ENCODE measurements around the gene PRM1. TPM values are rescaled to one million over a fixed set of nuclear protein-coding genes. Genes with fewer than 3 reads are reported as not detected.

Gene PRM1
- total RNA-seq, 4 donors from 2014 or later, result not detected

DNA sequence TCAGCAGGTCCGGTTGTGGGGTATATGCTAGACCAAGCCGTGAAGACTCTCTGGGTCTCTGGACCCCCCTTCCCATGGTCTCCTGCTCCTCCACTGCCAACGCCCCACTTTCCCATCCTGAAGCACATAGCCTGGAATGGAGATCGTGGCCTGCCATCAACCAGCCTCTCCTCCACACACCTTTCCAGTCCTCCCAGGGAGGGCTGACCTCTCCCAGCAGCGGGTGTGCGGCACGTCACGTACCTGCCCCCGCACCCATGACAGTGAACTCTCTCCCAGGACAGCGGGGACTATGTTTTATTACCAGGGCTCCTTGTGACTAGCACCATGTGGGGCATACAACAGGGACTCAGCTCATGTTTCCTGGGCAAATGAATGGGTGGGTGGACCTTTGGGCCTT is 9.5 kb downstream of the PRM1 start:
- 100% methylated on average over 10 of the region's 10 CpGs for WGBS
- no peaks in the 10 kb centered on the region for H3K9me3 ChIP-seq
- no peaks in the 10 kb centered on the region for H3K27me3 ChIP-seq
- TF ChIP-seq, protein P1, sequence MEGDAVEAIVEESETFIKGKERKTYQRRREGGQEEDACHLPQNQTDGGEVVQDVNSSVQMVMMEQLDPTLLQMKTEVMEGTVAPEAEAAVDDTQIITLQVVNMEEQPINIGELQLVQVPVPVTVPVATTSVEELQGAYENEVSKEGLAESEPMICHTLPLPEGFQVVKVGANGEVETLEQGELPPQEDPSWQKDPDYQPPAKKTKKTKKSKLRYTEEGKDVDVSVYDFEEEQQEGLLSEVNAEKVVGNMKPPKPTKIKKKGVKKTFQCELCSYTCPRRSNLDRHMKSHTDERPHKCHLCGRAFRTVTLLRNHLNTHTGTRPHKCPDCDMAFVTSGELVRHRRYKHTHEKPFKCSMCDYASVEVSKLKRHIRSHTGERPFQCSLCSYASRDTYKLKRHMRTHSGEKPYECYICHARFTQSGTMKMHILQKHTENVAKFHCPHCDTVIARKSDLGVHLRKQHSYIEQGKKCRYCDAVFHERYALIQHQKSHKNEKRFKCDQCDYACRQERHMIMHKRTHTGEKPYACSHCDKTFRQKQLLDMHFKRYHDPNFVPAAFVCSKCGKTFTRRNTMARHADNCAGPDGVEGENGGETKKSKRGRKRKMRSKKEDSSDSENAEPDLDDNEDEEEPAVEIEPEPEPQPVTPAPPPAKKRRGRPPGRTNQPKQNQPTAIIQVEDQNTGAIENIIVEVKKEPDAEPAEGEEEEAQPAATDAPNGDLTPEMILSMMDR (IDR thresholded peaks at IDR 0.05), result no peak
- no peak for TF ChIP-seq POLR2A (IDR thresholded peaks at IDR 0.05)
- no peak for TF ChIP-seq EP300 (IDR thresholded peaks at IDR 0.05)
- no peak for TF ChIP-seq POLR2AphosphoS5 (IDR thresholded peaks at IDR 0.05)
- peaks cover 8% of the 10 kb centered on the region for H3K4me1 ChIP-seq
- H3K4me3 ChIP-seq, result no peak overlapping the region
- no peak overlapping the region for H3K27ac ChIP-seq
- H3K36me3 ChIP-seq, result no peaks in the 10 kb centered on the region
- no peak for DNase-seq (ENCODE audit: low spot score in 2 of 2)

DNA sequence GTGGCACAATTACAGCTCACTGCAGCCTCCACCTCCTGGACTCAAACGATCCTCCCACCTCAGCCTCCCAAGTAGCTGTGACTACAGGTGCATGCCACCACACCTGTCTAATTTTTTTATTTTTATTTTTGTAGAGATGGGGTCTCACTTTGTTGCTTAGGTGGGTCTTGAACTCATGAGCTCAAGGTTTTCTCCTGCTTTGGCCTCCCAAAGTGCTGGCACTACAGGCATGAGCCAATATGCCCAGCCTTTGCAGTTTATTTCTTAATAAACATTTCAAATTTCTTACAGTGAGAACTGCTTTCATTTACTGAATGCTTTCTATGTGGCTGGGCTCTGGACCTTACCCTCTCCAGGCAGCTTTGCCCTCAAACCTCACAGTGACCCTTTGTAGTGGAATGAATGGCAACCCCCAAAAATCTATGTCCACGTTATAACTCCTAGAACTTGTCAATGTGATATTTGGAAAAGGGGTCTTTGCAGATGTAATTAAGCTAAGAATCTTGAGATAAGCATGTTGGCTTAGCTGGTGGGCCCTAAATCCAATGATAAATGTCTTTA is 10.4 kb downstream of the PRM1 start:
- Histone ChIP-seq H3K4me3 (no peak overlapping the region), H3K36me3 (no peaks in the 10 kb centered on the region), H3K9me3 (no peaks in the 10 kb centered on the region), H3K27me3 (no peaks in the 10 kb centered on the region), H3K4me1 (peaks cover 8% of the 10 kb centered on the region), H3K27ac (no peak overlapping the region)
- WGBS, result 94% methylated on average over 2 of the region's 2 CpGs
- DNase-seq (ENCODE audit: low spot score in 2 of 2), result no peak
- TF ChIP-seq POLR2AphosphoS5 (IDR thresholded peaks at IDR 0.05), result no peak
- no peak for TF ChIP-seq EP300 (IDR thresholded peaks at IDR 0.05)
- TF ChIP-seq POLR2A (IDR thresholded peaks at IDR 0.05), result no peak
- TF ChIP-seq, protein P1 (IDR thresholded peaks at IDR 0.05), result no peak

DNA sequence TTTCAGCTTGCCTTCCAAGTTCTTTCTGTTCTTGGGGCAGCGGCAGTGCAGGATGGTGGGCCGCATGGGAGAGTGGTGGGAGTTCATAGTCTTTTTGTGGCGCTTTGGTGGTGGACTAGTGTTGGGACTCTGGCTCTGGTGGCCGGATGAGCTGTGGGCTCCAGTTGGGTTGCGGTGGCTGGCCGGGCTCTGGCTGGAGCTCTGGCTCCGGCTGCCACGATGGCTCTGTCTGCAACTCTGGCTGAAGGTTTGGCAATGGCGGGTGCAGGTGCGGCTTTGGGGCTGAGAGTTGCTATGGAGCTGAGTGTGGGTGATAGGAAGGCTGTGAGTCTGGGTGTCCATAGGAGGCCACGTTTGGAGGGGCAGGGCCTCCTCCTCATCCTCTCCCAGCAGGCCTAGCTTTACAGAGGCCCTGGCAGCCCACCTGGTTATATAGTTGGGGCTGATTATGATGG is 12.2 kb downstream of the PRM1 start, which contains the start of gene TNP2:
Gene TNP2, minus strand, starts transcription at position 405 of the 455 bp plus-strand sequence. Its CDS starts 63 bp downstream, at position 342.
- no peak for DNase-seq (ENCODE audit: low spot score in 2 of 2)
- no peak within 1 kb of the TSS for H3K27ac ChIP-seq
- WGBS, result 92% methylated on average over 11 of the region's 11 CpGs
- no peaks in the 10 kb centered on the region for H3K9me3 ChIP-seq
- TF ChIP-seq EP300 (IDR thresholded peaks at IDR 0.05) (no peak), POLR2A (IDR thresholded peaks at IDR 0.05) (no peak), POLR2AphosphoS5 (IDR thresholded peaks at IDR 0.05) (no peak)
- TF ChIP-seq, protein P1 (IDR thresholded peaks at IDR 0.05), result no peak
- H3K36me3 ChIP-seq, result no peaks in the 10 kb centered on the region
- peaks cover 8% of the 10 kb centered on the region for H3K4me1 ChIP-seq
- H3K27me3 ChIP-seq, result no peaks in the 10 kb centered on the region
- no peak within 1 kb of the TSS for H3K4me3 ChIP-seq

DNA sequence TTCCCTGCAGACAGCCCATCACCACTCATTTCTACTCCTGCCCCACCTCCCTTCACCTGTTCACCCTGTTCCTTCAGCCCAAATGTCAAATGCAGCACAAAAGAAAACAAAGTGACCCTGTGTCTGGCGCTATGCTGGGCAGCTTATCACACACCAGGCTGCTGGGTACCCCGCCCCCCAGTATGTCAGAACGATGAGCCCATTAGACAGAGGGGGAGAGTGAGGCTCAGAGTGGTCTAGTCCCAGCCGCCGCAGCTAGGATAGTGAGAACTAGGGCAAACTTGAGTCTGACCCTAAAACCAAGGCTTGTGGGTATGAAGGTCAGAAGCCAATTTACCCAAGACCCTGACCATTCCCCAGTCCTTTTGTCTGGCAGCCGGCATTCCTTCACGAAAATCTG is 16.0 kb downstream of the PRM1 start:
- TF ChIP-seq POLR2A (IDR thresholded peaks at IDR 0.05), result no peak
- Histone ChIP-seq H3K27ac (no peak overlapping the region), H3K4me1 (no peaks in the 10 kb centered on the region), H3K9me3 (no peaks in the 10 kb centered on the region), H3K36me3 (no peaks in the 10 kb centered on the region), H3K27me3 (no peaks in the 10 kb centered on the region), H3K4me3 (no peak overlapping the region)
- 94% methylated on average over 7 of the region's 7 CpGs for WGBS
- no peak for DNase-seq (ENCODE audit: low spot score in 2 of 2)

DNA sequence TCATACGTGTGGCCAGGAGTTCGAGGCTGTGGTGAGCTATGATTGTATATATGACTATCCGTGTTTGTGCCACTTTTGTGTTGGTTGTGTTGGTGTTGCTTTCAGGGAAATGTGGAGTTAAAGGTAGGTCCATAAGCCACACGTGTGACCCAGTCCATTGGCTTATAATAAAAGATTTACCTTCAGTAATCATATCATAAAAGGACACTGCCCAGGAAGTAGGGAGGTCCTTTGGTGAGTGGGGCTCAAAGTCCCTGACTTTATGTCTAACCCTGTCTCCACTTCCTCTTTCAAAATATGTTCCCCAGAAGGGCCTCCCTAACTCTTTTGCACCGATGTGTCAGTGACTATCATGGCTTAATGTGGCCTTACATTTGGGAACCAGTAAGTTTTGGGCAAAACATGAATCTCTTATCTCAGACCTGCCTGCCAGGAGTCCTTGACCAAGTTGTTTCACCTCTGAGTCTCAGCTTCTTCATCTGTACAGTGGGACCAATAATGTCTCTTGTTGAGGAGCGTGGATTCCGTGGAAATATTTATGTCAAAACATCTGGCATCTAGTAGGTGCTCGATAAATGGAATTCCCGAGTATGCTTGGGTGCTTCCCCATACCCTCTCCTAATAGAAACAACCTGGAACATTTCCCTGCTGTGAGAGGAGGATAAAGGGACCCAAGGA is 16.8 kb downstream of the PRM1 start:
- H3K4me3 ChIP-seq, result no peak overlapping the region
- no peak for TF ChIP-seq POLR2AphosphoS5 (IDR thresholded peaks at IDR 0.05)
- TF ChIP-seq, protein P1 (IDR thresholded peaks at IDR 0.05), result no peak
- no peak for TF ChIP-seq EP300 (IDR thresholded peaks at IDR 0.05)
- TF ChIP-seq POLR2A (IDR thresholded peaks at IDR 0.05), result no peak
- WGBS, result 82% methylated on average over 9 of the region's 9 CpGs

More for the DNA sequence above, 16.8 kb downstream of the PRM1 start:
- H3K4me1 ChIP-seq, result peaks cover 4% of the 10 kb centered on the region
- H3K9me3 ChIP-seq, result no peaks in the 10 kb centered on the region
- no peak overlapping the region for H3K27ac ChIP-seq
- no peaks in the 10 kb centered on the region for H3K27me3 ChIP-seq
- no peaks in the 10 kb centered on the region for H3K36me3 ChIP-seq
- DNase-seq (ENCODE audit: low spot score in 2 of 2), result no peak

All from suprapubic skin (tissue), 4 donors.